Right lobe of liver (tissue), 6 donors: ENCODE data around the gene STK10. TPM values are rescaled to one million over a fixed set of nuclear protein-coding genes. Genes with fewer than 3 reads are reported as not detected.

ENCODE experiments used
- ATAC-seq, 4 donors: fragments of 200-7000 bp; cut with Tn5 transposase; one replicate each; pipeline ENCODE4 v1.9.1; 2020; ENCODE audit warnings: mild to moderate bottlenecking in 4 of 4, moderate library complexity in 4 of 4
- DNase-seq, 3 donors: peaks; one replicate each; pipeline ENCODE4 v3.0.0-alpha.2; 2020
- H3K27ac ChIP-seq, 3 donors: fragments of 200-600 bp; one replicate each; pipeline ENCODE4 v1.8.0; 2022
- H3K27me3 ChIP-seq, 2 donors: fragments of 200-600 bp; one replicate each; pipeline ENCODE4 v1.8.0; 2022
- H3K36me3 ChIP-seq, 4 donors: fragments of 200-600 bp; sonication (generic) in 1 of 4; one replicate each; pipeline versions ENCODE4 v1.5.1 to v1.8.0; 2017 to 2022; ENCODE audit warnings: control low read depth in 1 of 4
- H3K4me1 ChIP-seq, 4 donors: fragments of 200-600 bp; sonication (generic) in 1 of 4; one replicate each; pipeline versions ENCODE4 v1.5.1 to v1.8.0; 2017 to 2022; ENCODE audit warnings: control low read depth in 1 of 4
- H3K4me3 ChIP-seq, 3 donors: fragments of 200-600 bp; one replicate each; pipeline ENCODE4 v1.8.0; 2022
- H3K9me3 ChIP-seq, 4 donors: fragments of 200-600 bp; sonication (generic) in 1 of 4; one replicate each; pipeline versions ENCODE4 v1.5.1 to v1.8.0; 2017 to 2022; ENCODE audit warnings: control low read depth in 1 of 4
- POLR2A ChIP-seq: fragments of 450-650 bp; IDR thresholded peaks from one replicate; pipeline ENCODE4 v1.6.1; 2017; ENCODE audit warnings: antibody characterized with exemption, mild to moderate bottlenecking
- WGBS: methylation state at CpG from one replicate; pipeline ENCODE4 v1.1.6; 2018; ENCODE audit warnings: low coverage, low lambda C conversion rate; ENCODE audit not compliant: insufficient coverage; ENCODE audit errors: missing lambda C conversion rate; 5-methylcytosine and 5-hydroxymethylcytosine counted together
- intact Hi-C, 2 donors: fragments of 100-400 bp; cut with DNase I; formaldehyde crosslinking; loops; one replicate each; pipeline versions ENCODE4 v1.11.2 to v1.14.1; 2022
- total RNA-seq, 6 experiments: library from RNA; depleted of rRNA in 2 of 6; stranded (reverse); fragments of >200 nt in 2 of 6; fragmentation: NEBNext Ultra II Directional in 3 of 6; extraction: Animal tissue kit (Norgen Biotek cat#: 25700) in 3 of 6; gene quantifications; one replicate each; pipeline versions ENCODE4 v1.1.0 to v1.2.4, GENCODE V29; 2016 to 2023
- TF ChIP-seq, protein P1 (sequence below), 4 donors: fragments of 200-600 bp in 3 of 4; fragments of 450-650 bp in 1 of 4; IDR thresholded peaks; one replicate each; pipeline versions ENCODE4 v1.5.1 to v1.8.0; 2016 to 2022; ENCODE audit warnings: antibody characterized with exemption in 4 of 4, mild to moderate bottlenecking in 2 of 4
- donor health status: DM: no; HTN: yes; CAD: no.
- donor health status: DM: no; HTN: no; CAD: no.
- donor health status: DM: no; HTN: no; CAD: no.
- donor health status: DM: no; HTN: yes; CAD: no.
- donor health status: DM: no; HTN: yes; CAD: no.

The STK10 gene
- total RNA-seq, 6 experiments from 2014 or later, result 6.9 to 27.4 (median 9.0) TPM

DNA sequence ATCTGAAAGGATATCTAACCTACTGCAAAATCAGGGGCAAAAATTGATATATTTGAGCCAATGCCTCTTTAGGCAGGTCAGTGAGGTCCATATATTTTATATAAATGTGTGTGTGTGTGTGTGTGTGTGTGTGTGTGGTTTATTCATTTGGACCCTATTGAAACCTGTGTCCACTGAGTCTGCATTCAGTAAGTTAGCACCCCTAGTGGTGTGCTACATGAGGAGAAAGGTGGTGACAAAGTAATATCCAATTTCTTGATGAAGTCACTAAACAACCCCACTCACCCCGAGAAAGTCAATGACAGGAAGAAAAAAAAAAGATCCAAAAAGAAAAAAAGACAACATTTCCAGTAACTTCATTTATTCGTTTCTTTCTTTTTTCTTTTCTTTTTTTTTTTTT, 185.7 kb downstream of the STK10 start:
- WGBS, result 25% methylated on average over 2 of the region's 2 CpGs
- no peaks in the 10 kb centered on the region for H3K36me3 ChIP-seq
- no peak for TF ChIP-seq POLR2A
- TF ChIP-seq, protein P1, sequence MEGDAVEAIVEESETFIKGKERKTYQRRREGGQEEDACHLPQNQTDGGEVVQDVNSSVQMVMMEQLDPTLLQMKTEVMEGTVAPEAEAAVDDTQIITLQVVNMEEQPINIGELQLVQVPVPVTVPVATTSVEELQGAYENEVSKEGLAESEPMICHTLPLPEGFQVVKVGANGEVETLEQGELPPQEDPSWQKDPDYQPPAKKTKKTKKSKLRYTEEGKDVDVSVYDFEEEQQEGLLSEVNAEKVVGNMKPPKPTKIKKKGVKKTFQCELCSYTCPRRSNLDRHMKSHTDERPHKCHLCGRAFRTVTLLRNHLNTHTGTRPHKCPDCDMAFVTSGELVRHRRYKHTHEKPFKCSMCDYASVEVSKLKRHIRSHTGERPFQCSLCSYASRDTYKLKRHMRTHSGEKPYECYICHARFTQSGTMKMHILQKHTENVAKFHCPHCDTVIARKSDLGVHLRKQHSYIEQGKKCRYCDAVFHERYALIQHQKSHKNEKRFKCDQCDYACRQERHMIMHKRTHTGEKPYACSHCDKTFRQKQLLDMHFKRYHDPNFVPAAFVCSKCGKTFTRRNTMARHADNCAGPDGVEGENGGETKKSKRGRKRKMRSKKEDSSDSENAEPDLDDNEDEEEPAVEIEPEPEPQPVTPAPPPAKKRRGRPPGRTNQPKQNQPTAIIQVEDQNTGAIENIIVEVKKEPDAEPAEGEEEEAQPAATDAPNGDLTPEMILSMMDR (IDR thresholded peaks at IDR 0.05), result peak in 3 of 4 donors; percentile 14 to 25 (median 24)
- no peaks in the 10 kb centered on the region for H3K27me3 ChIP-seq
- no peak overlapping the region for H3K27ac ChIP-seq
- ATAC-seq (no peak), DNase-seq (no peak)
- intact Hi-C loops, result no loop called here
- H3K4me3 ChIP-seq, result no peak overlapping the region
- peaks cover 0 to 36% (median 22%) of the 10 kb centered on the region in 4 donors for H3K4me1 ChIP-seq
- H3K9me3 ChIP-seq, result no peaks in the 10 kb centered on the region

DNA sequence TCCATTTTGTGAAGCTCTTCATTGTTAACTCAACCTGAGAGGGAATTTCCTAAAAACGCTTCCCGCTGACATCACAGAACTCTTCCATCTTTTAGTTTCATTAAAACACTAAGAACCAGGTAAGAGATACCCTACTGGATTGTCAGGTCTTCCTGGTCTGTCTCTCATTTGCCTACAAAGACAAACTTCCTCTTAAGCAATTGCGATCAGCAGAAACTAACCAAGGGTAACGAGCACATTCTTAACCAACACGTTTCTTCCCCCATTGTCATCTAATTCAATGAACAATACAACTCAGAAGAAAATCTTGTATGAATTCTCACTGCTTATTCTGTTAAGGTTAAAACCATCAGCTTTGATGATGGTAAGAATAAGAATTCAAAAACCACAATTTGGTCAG, 188.1 kb downstream of the STK10 start:
- intact Hi-C loops, result no loop called here
- 76% methylated on average over 5 of the region's 5 CpGs for WGBS
- Histone ChIP-seq H3K4me1 (peaks cover 0 to 44% (median 25%) of the 10 kb centered on the region in 4 donors), H3K9me3 (no peaks in the 10 kb centered on the region), H3K4me3 (no peak overlapping the region), H3K36me3 (no peaks in the 10 kb centered on the region), H3K27ac (no peak overlapping the region), H3K27me3 (no peaks in the 10 kb centered on the region)
- no peak for TF ChIP-seq POLR2A
- TF ChIP-seq, protein P1 (IDR thresholded peaks at IDR 0.05), result no peak
- DNase-seq (no peak), ATAC-seq (no peak)

DNA sequence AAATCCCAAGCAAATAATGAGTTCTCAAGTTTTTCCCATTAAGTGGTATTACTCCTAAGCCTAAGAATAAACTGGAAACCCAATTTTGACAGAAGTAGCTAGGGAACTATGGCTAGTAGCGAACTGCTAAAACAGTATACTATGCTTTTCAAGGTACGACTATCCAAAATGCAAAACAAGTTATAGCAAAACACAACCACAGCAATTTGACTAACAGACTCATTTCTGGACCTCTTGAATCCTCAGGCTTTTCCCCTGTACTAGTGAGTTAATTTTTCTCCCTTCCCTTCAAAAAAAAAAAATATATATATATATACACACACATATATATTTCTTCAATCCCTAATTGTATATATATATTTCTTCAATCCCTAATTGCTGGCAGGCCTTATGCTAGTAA, 188.9 kb downstream of the STK10 start:
- 100% methylated on average over 2 of the region's 2 CpGs for WGBS
- H3K27me3 ChIP-seq, result no peaks in the 10 kb centered on the region
- intact Hi-C loops, result no loop called here
- TF ChIP-seq, protein P1 (IDR thresholded peaks at IDR 0.05), result no peak
- TF ChIP-seq POLR2A, result no peak
- no peaks in the 10 kb centered on the region for H3K9me3 ChIP-seq
- no peak overlapping the region for H3K4me3 ChIP-seq
- H3K27ac ChIP-seq, result no peak overlapping the region
- peaks cover 0 to 36% (median 22%) of the 10 kb centered on the region in 4 donors for H3K4me1 ChIP-seq
- ATAC-seq (no peak), DNase-seq (no peak)
- H3K36me3 ChIP-seq, result no peaks in the 10 kb centered on the region

DNA sequence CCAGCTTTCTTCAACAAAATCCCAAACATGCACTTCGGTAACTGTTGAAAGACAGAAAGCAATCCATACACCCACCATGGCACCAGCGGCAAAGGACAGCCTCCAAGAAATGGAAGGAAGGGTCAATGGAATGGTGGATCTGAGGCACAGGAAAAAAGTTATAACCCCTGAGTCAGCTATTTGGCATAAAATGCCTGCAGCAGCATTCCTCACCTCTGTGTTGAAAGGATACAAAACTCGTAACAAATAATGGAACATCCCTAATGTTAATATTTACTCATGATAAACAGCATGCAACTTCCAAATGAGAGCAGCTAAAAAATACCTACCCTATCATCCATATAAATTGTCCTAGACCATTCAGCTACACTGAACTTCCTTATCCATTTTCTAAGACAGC, 191.0 kb downstream of the STK10 start:
- Histone ChIP-seq H3K27ac (no peak overlapping the region), H3K4me3 (no peak overlapping the region), H3K4me1 (peaks cover 0 to 19% (median 11%) of the 10 kb centered on the region in 4 donors), H3K9me3 (no peaks in the 10 kb centered on the region), H3K36me3 (peaks cover 0 to 4% (median 0%) of the 10 kb centered on the region in 4 donors), H3K27me3 (no peaks in the 10 kb centered on the region)
- 38% methylated on average over 3 of the region's 3 CpGs for WGBS
- intact Hi-C loops, result no loop called here
- TF ChIP-seq, protein P1 (IDR thresholded peaks at IDR 0.05), result no peak
- no peak for TF ChIP-seq POLR2A
- DNase-seq, result no peak
- ATAC-seq, result peak; percentile 75 to 92 (median 82)

DNA sequence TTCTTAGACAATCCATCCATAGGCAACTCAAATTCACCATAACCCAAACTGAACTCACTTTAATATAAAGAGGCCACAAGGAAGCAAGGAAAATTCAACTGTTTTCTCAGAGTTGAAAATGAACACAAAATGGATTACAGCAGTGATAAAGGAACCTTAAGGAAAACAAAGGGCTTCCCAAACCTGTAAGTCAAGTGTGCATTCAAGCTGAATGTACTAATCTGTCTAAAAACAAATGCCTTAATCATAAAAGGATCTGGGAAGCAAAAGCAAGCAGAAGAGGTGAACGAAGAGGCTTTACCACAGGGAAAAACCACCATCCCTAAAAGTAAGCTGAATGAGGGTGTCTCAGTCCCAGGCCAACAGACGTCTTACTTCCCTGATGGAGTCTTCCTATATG, 195.2 kb downstream of the STK10 start:
- Histone ChIP-seq H3K27ac (no peak overlapping the region), H3K4me3 (no peak overlapping the region), H3K27me3 (no peaks in the 10 kb centered on the region), H3K4me1 (peaks cover 0 to 34% (median 8%) of the 10 kb centered on the region in 4 donors), H3K36me3 (peaks cover 0 to 4% (median 0%) of the 10 kb centered on the region in 4 donors), H3K9me3 (no peaks in the 10 kb centered on the region)
- TF ChIP-seq, protein P1 (IDR thresholded peaks at IDR 0.05), result no peak
- no peak for TF ChIP-seq POLR2A
- DNase-seq (no peak), ATAC-seq (no peak)
- intact Hi-C loops, result no loop called here
- WGBS, result 88% methylated on average over 2 of the region's 2 CpGs
